ENCODE results near the gene PTPRD. TPM values are rescaled to one million over a fixed set of nuclear protein-coding genes. Genes with fewer than 3 reads are reported as not detected.
"Not testable (repeated sequence)": the region's sequence is repeated elsewhere in the genome, so short reads cannot be mapped to it uniquely, and the experiment has no call there.

Gene PTPRD
- total RNA-seq, 4 donors from 2014 or later = 85.8 to 169 (median 135) TPM

DNA sequence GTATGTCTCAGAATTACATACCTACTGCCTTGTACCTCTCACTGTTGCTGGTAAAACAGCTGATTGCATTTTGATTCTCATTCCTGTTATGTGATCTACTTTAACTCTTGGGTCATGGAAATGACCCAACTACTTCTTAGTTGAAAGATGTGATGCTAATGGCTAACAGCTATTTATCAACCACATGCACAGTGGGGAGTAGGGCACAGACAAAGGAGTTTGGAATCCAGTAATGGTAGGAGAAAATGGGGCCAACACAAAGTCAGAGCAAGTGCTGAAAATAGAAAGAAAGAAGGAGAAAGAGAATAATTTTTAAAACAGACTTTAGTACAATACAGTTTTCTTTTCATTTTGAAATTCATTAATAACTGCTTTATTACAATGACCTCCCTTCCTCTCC is 241.0 kb downstream of the PTPRD start:
- H3K36me3 ChIP-seq = no peaks in the 10 kb centered on the region
- no peaks in the 10 kb centered on the region for H3K4me1 ChIP-seq
- H3K27me3 ChIP-seq = no peaks in the 10 kb centered on the region
- no peaks in the 10 kb centered on the region for H3K9me3 ChIP-seq
- no peak overlapping the region for H3K4me3 ChIP-seq
- no peak overlapping the region for H3K27ac ChIP-seq
- TF ChIP-seq, protein P1, sequence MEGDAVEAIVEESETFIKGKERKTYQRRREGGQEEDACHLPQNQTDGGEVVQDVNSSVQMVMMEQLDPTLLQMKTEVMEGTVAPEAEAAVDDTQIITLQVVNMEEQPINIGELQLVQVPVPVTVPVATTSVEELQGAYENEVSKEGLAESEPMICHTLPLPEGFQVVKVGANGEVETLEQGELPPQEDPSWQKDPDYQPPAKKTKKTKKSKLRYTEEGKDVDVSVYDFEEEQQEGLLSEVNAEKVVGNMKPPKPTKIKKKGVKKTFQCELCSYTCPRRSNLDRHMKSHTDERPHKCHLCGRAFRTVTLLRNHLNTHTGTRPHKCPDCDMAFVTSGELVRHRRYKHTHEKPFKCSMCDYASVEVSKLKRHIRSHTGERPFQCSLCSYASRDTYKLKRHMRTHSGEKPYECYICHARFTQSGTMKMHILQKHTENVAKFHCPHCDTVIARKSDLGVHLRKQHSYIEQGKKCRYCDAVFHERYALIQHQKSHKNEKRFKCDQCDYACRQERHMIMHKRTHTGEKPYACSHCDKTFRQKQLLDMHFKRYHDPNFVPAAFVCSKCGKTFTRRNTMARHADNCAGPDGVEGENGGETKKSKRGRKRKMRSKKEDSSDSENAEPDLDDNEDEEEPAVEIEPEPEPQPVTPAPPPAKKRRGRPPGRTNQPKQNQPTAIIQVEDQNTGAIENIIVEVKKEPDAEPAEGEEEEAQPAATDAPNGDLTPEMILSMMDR (IDR thresholded peaks at IDR 0.05) = no peak
- DNase-seq = no peak

DNA sequence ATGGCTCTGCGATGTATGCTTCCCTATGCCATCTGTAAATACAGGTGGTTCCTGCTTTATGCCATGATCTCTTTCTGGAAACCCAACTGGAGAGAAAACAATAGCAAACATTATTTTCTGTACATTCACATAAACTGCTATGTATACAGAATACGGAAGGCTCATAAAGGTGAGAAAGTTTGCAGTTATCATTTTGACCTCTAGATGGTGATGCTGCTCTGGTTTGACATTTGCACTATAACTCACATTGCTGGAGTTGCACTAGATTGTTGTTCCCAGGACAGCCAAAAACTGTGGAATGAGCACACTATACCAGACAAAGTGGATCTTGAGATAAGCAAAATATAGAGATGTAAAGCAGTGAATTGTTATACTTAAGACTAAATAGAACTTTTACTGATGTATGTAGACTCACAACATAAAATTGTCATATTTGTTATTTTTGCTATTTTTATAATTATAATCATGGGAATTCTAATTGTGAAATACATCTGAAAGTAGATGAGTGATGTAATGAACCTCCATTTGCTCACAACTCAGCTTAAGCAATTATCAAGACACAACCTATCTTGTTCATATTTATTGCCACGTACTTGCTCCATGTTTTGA is 246.5 kb downstream of the PTPRD start:
- Histone ChIP-seq H3K4me1 (no peaks in the 10 kb centered on the region), H3K4me3 (no peak overlapping the region), H3K27ac (no peak overlapping the region), H3K36me3 (no peaks in the 10 kb centered on the region), H3K9me3 (no peaks in the 10 kb centered on the region), H3K27me3 (no peaks in the 10 kb centered on the region)
- no peak for DNase-seq
- TF ChIP-seq, protein P1 (IDR thresholded peaks at IDR 0.05) = peak in 3 of 6 experiments; percentile 31 to 45 (median 38)
- TF ChIP-seq POLR2A (IDR thresholded peaks at IDR 0.05) = no peak

DNA sequence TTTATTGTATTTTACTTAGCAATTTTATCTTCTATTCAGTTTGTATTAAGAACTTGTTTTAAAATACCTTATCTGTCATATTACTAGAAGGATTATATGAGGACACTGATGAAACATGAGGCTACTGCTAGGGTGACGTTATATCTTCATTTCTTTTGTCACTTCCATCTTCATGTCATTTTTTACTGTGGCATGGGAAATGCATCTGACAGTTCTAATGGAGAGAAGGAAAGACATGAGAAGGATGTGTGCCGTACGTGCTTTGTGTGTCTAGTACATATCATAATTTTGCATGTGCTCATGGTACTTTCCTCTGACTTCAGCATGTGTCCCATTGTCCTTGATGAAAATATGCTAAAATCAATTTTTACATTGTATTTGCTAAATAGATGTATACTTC is 258.2 kb downstream of the PTPRD start:
- Histone ChIP-seq H3K27me3 (no peaks in the 10 kb centered on the region), H3K36me3 (no peaks in the 10 kb centered on the region), H3K4me1 (no peaks in the 10 kb centered on the region), H3K4me3 (no peak overlapping the region), H3K27ac (no peak overlapping the region), H3K9me3 (no peaks in the 10 kb centered on the region)
- no peak for TF ChIP-seq POLR2A (IDR thresholded peaks at IDR 0.05)
- TF ChIP-seq, protein P1 (IDR thresholded peaks at IDR 0.05) = no peak
- DNase-seq = no peak

DNA sequence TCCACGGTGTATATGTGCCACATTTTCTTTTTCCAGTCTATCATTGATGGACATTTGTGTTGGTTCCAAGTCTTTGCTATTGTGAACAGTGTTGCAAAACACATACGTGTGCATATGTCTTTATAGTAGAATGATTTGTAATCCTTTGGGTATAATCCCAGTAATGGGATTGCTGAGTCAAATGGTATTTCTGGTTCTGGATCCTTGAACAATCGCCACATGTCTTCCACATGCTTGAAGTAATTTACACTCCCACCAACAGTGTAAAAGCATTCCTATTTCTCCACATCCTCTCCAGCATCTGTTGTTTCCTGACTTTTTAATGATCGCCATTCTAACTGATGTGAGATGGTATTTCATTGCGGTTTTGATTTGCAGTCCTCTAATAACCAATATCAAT is 267.2 kb downstream of the PTPRD start:
- H3K4me1 ChIP-seq, DNase-seq: not testable (repeated sequence)

DNA sequence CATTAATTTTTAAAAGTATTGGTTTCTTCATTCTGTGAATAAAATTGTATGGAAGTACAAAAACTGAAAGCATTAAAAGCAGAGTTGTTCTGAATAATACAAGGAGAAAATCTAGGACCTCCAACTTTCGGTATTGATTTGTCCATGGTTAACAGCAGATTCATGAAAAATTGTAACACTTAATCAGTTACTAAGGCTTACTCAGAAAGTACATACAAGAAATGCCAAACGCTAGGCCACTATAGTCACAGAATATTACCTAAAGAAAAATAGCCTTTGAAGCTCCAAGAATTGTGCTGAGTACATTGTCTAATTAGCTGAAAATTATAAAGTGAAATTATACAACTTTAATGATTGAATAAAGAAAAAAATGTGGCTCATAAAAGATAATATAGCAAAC is 271.7 kb downstream of the PTPRD start:
- H3K36me3 ChIP-seq = no peaks in the 10 kb centered on the region
- no peaks in the 10 kb centered on the region for H3K9me3 ChIP-seq
- no peaks in the 10 kb centered on the region for H3K27me3 ChIP-seq
- H3K4me3 ChIP-seq = no peak overlapping the region
- H3K27ac ChIP-seq = no peak overlapping the region
- DNase-seq = no peak
- TF ChIP-seq, protein P1 (IDR thresholded peaks at IDR 0.05) = no peak
- TF ChIP-seq POLR2A (IDR thresholded peaks at IDR 0.05) = no peak
- H3K4me1 ChIP-seq = no peaks in the 10 kb centered on the region

More for the DNA sequence above, 267.2 kb downstream of the PTPRD start:
- not testable (repeated sequence) for H3K9me3 ChIP-seq, H3K27me3 ChIP-seq, H3K27ac ChIP-seq, H3K4me3 ChIP-seq, H3K36me3 ChIP-seq

DNA sequence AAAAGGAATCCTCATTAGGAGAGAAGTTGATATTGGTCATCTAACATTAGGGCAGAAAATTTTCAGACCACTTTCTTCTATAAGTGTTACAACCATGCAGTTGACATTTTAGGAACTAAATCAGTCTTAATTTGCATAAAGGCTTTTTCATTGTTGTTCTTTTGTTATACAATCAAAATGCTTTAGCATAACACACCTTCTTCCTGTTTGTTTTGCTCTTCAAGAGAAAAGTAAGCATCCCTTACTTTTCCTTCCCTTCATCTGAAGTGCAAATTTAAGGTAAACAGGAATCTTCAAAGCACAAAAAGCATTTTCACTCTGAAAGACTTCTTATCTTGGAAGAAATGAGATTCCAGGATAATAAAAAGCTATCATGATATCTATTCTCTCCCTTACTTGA is 273.6 kb downstream of the PTPRD start:
- no peak overlapping the region for H3K27ac ChIP-seq
- H3K9me3 ChIP-seq = no peaks in the 10 kb centered on the region
- TF ChIP-seq, protein P1 (IDR thresholded peaks at IDR 0.05) = no peak
- no peak for TF ChIP-seq POLR2A (IDR thresholded peaks at IDR 0.05)
- H3K4me3 ChIP-seq = no peak overlapping the region
- no peaks in the 10 kb centered on the region for H3K36me3 ChIP-seq
- no peak for DNase-seq
- H3K4me1 ChIP-seq = no peaks in the 10 kb centered on the region
- H3K27me3 ChIP-seq = no peaks in the 10 kb centered on the region

Measured in Peyer's patch (tissue), 4 donors.